IPS-18a (cell line): Measurements from ENCODE around the gene CST6.
"Not testable (repeated sequence)": the region's sequence is repeated elsewhere in the genome, so short reads cannot be mapped to it uniquely, and the experiment has no call there.

Experiments
- H3K27ac ChIP-seq: one replicate; pipeline ENCODE4 v1.5.1; 2013; ENCODE audit warnings: low read length
- H3K27me3 ChIP-seq: one replicate; pipeline ENCODE4 v1.6.1; 2013; ENCODE audit warnings: mild to moderate bottlenecking, low read length; ENCODE audit not compliant: control insufficient read depth, insufficient read depth
- H3K36me3 ChIP-seq: one replicate; pipeline ENCODE4 v1.6.1; 2013; ENCODE audit warnings: low read depth, low read length; ENCODE audit not compliant: control insufficient read depth
- H3K4me1 ChIP-seq: one replicate; pipeline ENCODE4 v1.6.1; 2013; ENCODE audit warnings: low read depth, low read length; ENCODE audit not compliant: control insufficient read depth
- H3K4me3 ChIP-seq: one replicate; pipeline ENCODE4 v1.5.1; 2013; ENCODE audit warnings: low read length
- H3K9ac ChIP-seq: one replicate; pipeline ENCODE4 v1.6.1; 2013; ENCODE audit warnings: mild to moderate bottlenecking, low read length, moderate library complexity
- H3K9me3 ChIP-seq: one replicate; pipeline ENCODE4 v1.6.1; 2013; ENCODE audit warnings: low read depth, low read length; ENCODE audit not compliant: control insufficient read depth

The CST6 gene

GRCh38 chr11:66020618-66021357 lies 9.0 kb downstream of the CST6 start:
- H3K9ac ChIP-seq, result no peak overlapping the region

DNA sequence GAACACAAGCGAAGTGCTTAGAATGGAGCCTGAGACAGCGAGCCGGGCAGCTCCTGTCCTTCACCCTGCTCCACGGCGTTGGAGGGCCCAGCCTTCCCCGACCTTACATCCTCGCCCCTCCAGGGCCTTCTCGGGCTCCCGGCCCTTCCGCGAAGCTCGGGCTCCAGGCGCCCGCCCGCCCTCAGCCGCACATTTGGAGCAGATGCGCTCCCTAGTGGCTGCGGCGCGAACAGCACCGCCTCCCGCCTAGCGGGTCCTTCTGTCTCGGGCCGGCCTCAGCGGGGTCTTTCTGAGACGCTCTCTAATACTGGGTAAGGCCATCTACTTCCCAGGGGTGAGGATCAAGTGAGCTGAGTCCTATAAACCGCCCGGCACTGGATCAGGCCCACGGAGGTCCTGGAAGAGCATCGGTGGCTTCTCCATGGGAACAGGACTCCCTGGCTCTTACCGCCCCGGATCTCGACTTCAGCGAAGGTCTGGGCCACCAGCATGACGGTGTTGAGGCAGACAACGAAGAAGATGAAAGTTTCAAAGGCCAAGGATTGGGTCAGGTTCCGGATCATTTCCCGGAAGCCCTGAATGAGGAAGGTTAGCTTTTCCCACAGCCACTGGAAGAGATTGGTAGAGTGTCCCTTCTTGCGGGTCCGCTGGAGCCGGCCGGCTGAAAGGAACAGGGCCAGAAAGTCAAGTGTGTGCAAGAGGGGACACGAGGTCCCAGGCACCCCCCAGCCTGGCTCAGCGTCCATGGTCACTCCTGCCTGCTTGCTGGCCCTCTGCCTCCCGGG lies 10.8 kb downstream of the CST6 start:
- H3K27ac ChIP-seq, result no peak overlapping the region

More at GRCh38 chr11:66020618-66021357, 9.0 kb downstream of the CST6 start:
- Histone ChIP-seq H3K36me3 (no peaks in the 10 kb centered on the region), H3K4me1 (no peaks in the 10 kb centered on the region), H3K4me3 (no peak overlapping the region), H3K27ac (no peak overlapping the region), H3K9me3 (no peaks in the 10 kb centered on the region), H3K27me3 (peaks cover 20% of the 10 kb centered on the region)

GRCh38 chr11:66023186-66023440 lies 11.3 kb downstream of the CST6 start:
- H3K4me3 ChIP-seq, H3K4me1 ChIP-seq, H3K9me3 ChIP-seq, H3K36me3 ChIP-seq, H3K27ac ChIP-seq, H3K9ac ChIP-seq: not testable (repeated sequence)
- peaks cover 20% of the 10 kb centered on the region for H3K27me3 ChIP-seq

More for the DNA sequence above, 10.8 kb downstream of the CST6 start:
- Histone ChIP-seq H3K4me1 (no peaks in the 10 kb centered on the region), H3K4me3 (no peak overlapping the region), H3K9me3 (no peaks in the 10 kb centered on the region), H3K36me3 (no peaks in the 10 kb centered on the region), H3K9ac (no peak overlapping the region), H3K27me3 (peaks cover 20% of the 10 kb centered on the region)

- no peaks in the 10 kb centered on the region for H3K36me3 ChIP-seq
- H3K4me3 ChIP-seq, result no peak within 1 kb of the TSS
- no peak within 1 kb of the TSS for H3K27ac ChIP-seq
- no peaks in the 10 kb centered on the region for H3K4me1 ChIP-seq
- no peaks in the 10 kb centered on the region for H3K9me3 ChIP-seq
- H3K9ac ChIP-seq, result no peak within 1 kb of the TSS
- peaks cover 20% of the 10 kb centered on the region for H3K27me3 ChIP-seq
Observed at GRCh38 chr11:66026017-66026529, 14.3 kb downstream of the CST6 start, which contains the start of gene CATSPER1. Gene CATSPER1 (minus strand): TSS chr11:66026479. CDS start chr11:66026379, 100 bp downstream.

DNA sequence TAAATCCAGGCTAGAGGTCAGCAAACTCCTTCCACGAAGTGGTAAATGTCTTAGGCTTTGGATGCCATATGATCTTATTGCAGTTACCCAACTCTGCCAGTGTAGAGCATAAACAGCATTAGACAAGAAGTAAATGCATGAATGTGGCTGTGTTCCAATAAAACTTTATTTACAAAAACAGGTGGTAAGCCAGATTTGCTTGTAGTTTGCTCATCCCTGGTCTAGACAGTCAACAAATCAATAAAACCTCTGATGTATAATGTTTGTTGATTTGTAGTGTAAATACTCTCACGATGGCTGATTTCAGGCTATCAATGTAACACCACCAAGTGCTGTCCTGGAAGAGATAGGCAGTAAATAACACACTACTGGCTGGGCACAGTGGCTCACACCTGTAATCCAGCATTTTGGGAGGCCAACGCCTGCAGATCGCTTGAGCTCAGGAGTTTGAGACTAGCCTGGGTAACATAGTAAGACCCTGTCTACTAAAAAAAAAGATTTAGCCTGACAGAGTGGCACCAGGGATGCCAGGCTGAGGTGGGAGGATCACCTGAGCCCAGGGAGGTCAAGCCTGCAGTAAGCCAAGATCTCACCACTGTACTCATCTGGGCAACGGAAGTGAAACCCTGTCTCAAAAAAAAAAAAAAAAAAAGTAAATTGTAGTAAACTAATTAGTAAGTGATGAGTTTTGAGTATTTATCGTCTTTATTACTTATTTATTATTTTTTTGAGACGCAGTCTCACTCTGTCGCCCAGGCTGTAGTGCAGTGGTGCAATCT lies 21.3 kb downstream of the CST6 start:
- H3K27me3 ChIP-seq, result no peaks in the 10 kb centered on the region
- H3K9me3 ChIP-seq, result no peaks in the 10 kb centered on the region
- no peaks in the 10 kb centered on the region for H3K36me3 ChIP-seq
- H3K4me3 ChIP-seq, result no peak overlapping the region
- H3K9ac ChIP-seq, result no peak overlapping the region
- H3K4me1 ChIP-seq, result no peaks in the 10 kb centered on the region
- no peak overlapping the region for H3K27ac ChIP-seq

DNA sequence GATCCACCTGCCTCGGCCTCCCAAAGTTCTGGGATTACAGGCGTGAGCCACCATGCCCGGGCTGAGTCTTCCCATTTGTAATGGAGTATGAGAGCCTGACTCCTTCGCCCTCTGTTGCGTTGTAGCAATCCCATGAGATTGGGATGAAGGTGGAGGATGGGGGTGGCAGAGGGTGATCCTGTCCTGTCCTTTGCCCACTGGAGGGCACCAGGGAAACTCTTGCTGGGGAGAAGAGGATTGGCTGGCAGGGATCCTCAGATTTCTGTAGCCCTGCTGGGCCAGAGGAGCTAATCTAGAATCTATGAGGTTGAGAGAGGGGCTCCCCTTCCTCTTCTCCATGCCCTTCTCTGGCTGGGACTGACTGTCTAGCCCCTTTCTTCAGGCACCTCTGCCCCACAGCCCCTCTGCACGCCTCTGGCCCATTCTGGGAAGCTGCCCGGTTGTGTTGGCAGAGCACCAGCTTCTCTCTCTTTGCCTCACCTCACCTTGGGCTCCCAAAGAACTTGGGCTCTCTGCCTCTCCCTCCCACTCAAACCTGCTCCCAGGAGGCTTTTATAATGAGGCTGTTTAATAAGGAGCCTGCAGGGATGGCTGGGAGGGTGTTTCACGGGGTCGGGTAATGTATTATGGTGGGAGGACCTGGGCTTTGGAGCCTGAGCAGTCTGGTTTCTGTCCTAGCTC lies 24.0 kb downstream of the CST6 start:
- Histone ChIP-seq H3K4me1 (no peaks in the 10 kb centered on the region), H3K27me3 (no peaks in the 10 kb centered on the region), H3K27ac (no peak overlapping the region), H3K36me3 (peaks cover 1% of the 10 kb centered on the region), H3K9me3 (no peaks in the 10 kb centered on the region), H3K9ac (no peak overlapping the region), H3K4me3 (no peak overlapping the region)

DNA sequence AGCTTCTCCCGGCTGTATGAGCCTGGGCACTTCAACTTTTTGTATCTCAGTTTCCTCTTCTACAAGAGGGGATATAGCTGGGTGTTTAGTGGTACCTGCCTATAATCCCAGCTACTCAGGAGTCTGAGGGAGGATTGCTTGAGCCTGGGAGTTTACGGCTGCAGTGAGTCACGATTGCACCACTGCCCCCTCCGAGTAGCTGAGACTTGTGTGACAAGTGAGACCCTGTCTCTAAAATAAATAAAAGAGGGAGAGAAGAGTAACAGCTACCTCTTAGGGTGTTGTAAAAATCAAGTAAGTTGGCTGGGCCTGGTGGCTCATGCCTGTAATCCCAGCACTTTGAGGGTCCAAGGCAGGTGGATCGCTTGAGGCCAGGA lies 24.5 kb downstream of the CST6 start:
- no peaks in the 10 kb centered on the region for H3K27me3 ChIP-seq
- no peak overlapping the region for H3K4me3 ChIP-seq
- no peak overlapping the region for H3K9ac ChIP-seq
- H3K27ac ChIP-seq, result no peak overlapping the region
- H3K36me3 ChIP-seq, result peaks cover 5% of the 10 kb centered on the region
- no peaks in the 10 kb centered on the region for H3K9me3 ChIP-seq
- H3K4me1 ChIP-seq, result no peaks in the 10 kb centered on the region

GRCh38 chr11:66037327-66037726 lies 25.5 kb downstream of the CST6 start:
- Histone ChIP-seq H3K9me3 (no peaks in the 10 kb centered on the region), H3K27me3 (no peaks in the 10 kb centered on the region), H3K4me1 (no peaks in the 10 kb centered on the region), H3K36me3 (peaks cover 11% of the 10 kb centered on the region), H3K9ac (no peak overlapping the region), H3K27ac (no peak overlapping the region), H3K4me3 (no peak overlapping the region)

- Histone ChIP-seq H3K9me3 (no peaks in the 10 kb centered on the region), H3K36me3 (peaks cover 18% of the 10 kb centered on the region), H3K27me3 (no peaks in the 10 kb centered on the region), H3K4me3 (no peak overlapping the region), H3K4me1 (peaks cover 2% of the 10 kb centered on the region), H3K27ac (no peak overlapping the region), H3K9ac (no peak overlapping the region)
Observed at GRCh38 chr11:66039765-66040164, 28.0 kb downstream of the CST6 start.

GRCh38 chr11:66042227-66042995 lies 30.6 kb downstream of the CST6 start:
- peaks cover 18% of the 10 kb centered on the region for H3K36me3 ChIP-seq
- H3K4me1 ChIP-seq, result peaks cover 8% of the 10 kb centered on the region
- H3K4me3 ChIP-seq, result no peak overlapping the region
- H3K27me3 ChIP-seq, result no peaks in the 10 kb centered on the region
- no peaks in the 10 kb centered on the region for H3K9me3 ChIP-seq
- H3K27ac ChIP-seq, result no peak overlapping the region
- no peak overlapping the region for H3K9ac ChIP-seq
